ENCODE measurements around the gene AQP2.

The AQP2 gene

GRCh38 chr12:49955899-49956662 is 5.5 kb downstream of the AQP2 start:
- DNase-seq (ENCODE audit: low read depth in 2 of 2), result no peak

GRCh38 chr12:49956663-49957569 is 6.4 kb downstream of the AQP2 start:
- DNase-seq (ENCODE audit: low read depth in 2 of 2), result no peak

DNA sequence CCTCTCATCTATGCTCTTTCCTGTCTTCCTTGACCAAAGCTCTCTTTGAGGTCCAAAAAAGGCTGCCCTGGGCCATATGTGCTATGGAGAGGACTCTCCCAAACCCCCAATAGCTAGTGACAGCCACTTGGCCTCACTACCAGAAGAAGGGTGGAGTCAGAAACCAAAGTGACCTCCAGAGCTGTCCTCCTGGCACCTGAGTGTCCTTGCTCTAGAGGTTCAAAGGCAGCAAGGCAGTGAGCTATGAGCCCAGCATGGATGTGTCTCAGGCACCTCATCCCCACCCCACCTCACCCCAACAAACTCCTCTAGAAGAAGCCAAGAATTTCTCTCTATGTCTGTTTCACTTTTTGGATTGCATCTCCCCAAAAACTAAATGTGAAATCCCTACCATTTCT is 7.0 kb downstream of the AQP2 start:
- DNase-seq (ENCODE audit: low read depth in 2 of 2), result no peak

DNA sequence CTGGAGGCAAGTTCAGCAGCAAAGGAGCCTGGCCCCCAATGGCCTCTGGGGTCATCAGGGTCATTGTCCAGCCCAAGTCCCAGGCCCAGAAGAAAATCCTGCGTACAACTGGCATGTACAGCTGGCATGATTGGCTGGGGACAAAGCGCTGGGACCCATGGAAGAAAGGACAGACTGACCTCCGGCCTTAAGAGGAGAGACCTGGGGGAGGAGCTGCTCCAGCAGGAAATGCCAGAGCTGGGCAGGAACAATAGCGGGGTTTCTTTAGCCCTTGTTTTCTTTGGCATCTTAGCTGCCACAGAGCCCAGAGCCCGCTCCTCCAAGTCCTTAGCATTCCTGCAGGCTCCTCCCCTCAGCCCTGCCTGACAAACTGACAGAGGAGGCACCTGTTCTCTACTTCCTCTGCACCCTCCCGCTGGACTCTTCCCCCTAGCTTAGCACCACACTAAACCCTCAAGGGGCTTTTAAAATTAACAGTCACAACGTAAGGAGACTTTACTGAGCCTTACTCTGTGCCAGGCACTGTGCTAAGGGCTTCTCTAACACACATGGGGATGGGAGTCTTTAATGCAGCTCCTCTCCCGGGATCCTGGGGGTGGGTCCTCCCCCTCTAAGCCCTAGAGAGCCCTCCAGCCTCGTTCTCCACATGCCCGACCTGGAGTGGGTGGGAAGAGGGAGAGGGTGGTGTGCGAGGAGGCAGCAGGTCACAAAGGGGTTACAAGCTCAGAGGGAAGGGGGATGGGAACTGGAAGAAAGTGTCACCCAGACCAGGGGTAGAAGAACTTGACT is 9.3 kb downstream of the AQP2 start:
- DNase-seq (ENCODE audit: low read depth in 2 of 2), result no peak

DNA sequence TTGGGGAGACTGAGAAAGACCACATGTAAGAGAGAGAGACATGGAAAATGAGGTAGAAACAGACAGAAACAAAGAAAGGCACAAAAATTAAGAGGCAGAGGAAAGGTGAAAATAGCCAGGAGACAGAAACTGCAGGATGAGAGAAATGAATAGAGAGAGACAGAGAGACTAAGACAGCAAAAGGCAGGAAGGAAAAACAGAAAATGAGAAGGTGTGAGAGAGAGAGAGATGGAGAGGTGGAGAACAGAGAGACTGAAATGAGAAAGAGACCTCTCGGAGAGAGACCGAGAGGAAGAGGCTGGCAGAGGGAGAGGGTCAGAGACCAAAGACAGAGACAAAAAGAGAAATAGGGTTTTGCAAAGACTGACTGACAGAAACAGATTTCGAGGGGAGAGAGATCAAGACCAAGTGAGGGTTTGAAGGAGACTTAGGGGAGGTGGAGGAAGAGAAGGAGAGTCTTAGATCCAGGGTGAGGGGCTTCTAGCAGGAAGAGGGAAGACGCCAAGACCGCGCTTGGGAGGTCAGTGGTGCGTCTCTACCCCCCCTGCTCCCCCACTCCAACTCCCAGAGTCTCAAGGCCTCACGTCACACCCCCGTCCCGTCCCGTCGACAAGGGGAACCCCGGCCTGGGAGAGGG is 10.1 kb downstream of the AQP2 start:
- DNase-seq (ENCODE audit: low read depth in 2 of 2), result no peak

- no peak for DNase-seq (ENCODE audit: low read depth in 2 of 2)
Measured at GRCh38 chr12:49961111-49961922, 10.8 kb downstream of the AQP2 start, which contains the start of gene AQP5. Gene AQP5, plus strand, starts transcription at chr12:49961872. Its CDS starts 146 bp downstream, at chr12:49962018.

DNA sequence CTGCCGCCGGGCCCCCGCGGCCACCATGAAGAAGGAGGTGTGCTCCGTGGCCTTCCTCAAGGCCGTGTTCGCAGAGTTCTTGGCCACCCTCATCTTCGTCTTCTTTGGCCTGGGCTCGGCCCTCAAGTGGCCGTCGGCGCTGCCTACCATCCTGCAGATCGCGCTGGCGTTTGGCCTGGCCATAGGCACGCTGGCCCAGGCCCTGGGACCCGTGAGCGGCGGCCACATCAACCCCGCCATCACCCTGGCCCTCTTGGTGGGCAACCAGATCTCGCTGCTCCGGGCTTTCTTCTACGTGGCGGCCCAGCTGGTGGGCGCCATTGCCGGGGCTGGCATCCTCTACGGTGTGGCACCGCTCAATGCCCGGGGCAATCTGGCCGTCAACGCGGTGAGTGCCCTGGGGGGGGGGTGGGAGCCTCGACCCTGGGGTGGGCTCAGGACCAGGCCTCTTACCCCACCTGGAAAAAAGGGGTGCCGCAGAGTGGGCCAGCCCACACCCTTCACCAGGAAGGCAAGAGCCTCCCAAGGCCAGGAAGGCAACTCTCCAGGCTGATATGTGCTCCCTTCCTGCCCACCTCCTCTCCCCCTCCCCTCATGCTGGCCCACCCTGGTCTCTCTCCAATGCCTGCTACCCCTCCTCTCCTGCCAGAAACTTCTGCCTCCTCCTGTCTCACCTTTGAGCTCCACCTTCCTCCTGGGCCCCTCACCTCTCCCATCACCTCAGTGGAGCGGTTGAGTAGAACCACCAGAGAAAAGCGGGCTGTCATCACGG is 11.6 kb downstream of the AQP2 start:
- no peak for DNase-seq (ENCODE audit: low read depth in 2 of 2)

- DNase-seq (ENCODE audit: low read depth in 2 of 2), result no peak
Measured at GRCh38 chr12:49962861-49963765, 12.6 kb downstream of the AQP2 start.

DNA sequence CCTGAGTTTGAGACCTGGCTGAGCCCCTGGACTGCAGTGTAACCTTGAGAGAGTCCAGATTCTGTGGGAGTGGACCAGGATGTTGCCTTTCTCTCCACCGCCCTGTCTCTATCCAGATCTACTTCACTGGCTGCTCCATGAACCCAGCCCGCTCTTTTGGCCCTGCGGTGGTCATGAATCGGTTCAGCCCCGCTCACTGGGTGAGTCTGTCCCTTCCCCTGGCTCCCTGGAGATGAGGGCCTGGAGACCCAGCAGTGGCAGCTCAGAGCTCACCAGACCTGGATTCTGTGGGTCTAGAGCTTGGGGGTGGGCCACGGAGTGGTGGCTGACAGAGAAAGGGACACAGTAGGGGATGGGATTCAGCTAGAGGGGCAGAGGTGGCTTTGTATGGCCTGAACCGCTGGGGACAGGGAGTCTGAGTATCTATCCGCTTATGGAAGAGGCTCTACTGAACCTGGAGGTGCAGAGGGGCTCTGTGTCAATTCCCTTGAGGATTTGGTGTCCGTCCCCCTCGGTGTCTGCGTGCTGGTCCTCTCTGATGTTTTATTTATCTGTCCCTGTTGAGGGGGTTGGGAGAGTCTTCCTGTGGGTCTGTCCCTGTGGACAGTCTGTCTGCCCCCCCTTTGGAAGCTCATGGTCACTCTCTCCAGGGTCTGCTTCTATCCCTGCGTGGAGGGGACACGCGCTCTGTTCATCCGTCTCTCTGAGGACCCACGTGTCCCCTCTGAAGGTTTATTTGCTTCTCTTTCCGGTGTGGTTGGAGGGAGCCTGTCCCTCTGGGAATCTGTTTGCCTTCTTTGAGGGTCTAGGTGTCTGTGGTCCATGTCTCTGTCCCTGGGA is 13.7 kb downstream of the AQP2 start:
- no peak for DNase-seq (ENCODE audit: low read depth in 2 of 2)

GRCh38 chr12:49964849-49965624 is 14.5 kb downstream of the AQP2 start:
- DNase-seq (ENCODE audit: low read depth in 2 of 2), result no peak

DNA sequence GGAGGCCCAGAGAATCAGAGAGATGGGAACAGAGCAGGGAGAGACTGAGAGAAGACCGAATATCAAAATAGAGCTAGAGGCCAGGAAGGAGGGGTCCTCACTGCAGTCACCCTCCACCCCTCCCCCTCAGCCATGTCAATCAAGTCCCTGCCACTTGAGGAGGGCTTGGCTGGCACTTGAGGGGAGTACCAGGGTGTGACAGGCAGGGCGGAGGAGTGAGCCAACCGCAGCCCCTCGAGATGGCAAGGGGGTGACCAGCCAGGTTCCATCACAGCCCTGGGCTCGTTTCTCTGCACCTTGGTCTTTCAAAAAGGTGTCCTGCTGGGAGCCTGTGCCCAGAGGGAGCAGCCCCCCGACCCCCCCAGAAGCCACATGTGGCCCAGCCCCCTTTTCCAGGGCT is 15.3 kb downstream of the AQP2 start:
- DNase-seq (ENCODE audit: low read depth in 2 of 2), result no peak

DNA sequence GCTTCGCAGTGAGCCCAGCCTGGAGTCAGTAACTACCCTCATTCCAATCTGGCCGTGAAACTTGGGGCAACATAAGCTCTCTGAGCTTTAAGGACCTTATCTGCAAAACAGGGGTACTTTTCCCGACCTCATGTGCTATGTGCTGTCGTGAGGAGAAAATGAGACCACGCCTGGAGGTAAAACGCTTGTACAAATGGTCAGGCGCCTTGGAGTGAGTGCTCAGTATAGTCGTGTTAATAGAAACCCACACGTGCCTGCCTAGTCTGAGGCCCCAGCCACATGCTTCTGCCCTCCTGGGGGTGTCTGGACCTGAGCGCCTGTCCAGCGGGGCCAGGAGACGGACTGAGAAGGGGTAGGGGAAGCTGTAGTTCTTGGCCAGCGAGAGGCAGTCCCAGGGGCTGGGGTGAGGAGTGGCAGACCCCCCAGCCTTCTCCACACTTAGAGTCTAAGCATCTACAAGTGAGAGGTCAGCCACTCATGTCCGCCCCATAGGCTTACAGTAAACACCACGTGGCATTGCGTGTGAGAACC is 16.0 kb downstream of the AQP2 start:
- DNase-seq (ENCODE audit: low read depth in 2 of 2), result no peak

DNA sequence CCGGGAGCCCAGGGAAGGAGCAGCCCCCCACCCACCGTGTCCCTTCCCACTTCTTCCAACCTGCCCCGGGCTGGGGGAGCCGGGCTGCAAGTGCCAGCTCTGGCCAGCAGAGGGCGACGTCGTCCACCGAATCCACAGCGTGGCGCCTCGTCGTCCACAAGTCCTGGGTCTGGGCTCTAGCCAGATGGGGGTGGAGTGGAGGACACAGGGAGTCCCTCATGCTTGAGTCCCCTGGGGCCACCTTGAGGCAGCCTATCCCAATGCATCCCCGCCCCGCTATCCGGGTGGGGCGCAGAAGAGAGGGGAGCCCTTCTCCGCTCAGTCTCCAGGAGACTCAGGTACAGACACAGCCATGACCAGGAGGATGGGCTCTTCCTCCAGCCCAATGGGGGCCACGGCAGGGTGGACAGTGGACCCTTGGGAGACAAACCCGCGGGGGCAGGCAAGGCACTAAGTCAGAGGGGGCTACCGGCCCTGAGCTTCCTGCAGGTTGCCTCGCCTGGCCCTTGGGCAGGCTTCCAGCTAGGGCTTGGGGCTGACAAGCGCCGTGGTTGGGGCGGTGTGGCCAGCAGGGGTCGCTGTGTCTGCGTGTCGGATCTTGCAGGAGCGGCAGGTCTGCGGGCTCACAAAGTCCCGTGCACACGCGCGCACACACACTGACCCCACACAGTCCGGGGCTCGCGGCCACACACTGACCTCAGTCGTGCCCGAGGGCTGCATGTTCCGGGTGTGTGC is 16.7 kb downstream of the AQP2 start:
- DNase-seq (ENCODE audit: low read depth in 2 of 2), result peak; percentile 78 to 80

DNA sequence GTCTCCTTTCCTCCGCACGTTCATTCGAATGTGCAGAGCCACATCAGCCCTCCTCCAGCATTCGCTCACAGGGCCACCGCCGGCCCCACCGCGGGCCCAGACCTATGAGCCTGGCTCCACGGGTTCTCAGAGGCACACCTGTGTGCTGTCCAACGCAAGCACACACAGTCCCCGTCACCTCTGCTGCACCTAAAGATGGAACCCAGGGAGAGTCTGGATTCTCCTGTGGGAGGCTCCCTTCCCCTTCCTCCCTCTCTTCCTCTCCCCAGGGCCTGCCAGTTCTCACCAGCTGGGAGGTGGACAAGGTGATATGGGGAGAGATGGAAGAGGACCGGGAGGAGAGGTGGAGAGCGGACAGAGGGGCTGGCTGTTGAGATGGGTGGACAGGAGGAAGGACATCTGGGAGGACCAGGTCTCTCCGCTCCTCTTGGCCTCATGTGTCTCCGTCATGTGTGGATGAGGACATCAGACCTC is 17.3 kb downstream of the AQP2 start:
- no peak for DNase-seq (ENCODE audit: low read depth in 2 of 2)

DNA sequence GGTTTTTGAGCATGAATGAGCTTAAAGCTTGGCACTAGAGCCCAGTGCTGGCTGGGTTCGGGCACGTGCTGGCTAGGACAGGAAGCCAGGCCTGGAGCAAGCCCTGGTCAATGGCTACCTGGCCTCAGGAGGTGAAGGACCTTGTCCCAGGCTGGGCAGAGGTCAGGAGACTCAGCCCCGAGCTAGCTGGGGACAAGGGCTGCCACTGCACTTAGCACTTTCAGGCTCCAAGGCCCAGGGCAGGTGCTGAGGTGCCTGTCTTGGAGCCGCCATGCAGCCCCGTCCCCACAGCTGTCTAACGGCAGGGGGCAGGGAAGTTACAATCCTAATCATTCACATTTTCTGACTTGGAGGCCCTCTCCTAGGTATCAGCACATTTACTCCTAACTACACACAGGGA is 17.9 kb downstream of the AQP2 start:
- no peak for DNase-seq (ENCODE audit: low read depth in 2 of 2)

DNA sequence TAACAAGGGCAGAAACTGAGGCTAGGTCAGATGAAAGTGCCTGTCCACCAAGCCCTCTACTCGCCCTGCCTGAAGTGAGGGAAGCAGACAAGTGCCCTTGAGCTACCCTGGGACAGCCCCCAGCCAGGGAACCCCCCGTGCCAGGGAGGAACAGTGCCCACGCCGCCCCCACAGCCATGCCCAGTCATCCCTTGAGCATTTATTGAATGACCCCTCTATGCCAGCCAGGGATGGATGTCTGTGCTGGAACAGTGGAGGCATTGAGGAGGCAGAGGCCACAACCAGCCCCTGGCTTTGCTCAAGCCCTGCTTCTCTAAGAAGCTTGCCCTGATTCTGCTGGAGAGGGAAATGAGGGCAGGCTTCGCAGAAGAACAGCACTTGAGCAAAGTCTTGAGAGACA is 18.5 kb downstream of the AQP2 start:
- DNase-seq (ENCODE audit: low read depth in 2 of 2), result no peak

Data from stimulated activated CD8-positive, alpha-beta memory T cell treated with anti-CD3 and anti-CD28 coated beads, Interleukin-15, amount 100 ng/mL, for 48 hours (primary cell).